Neural cell (in vitro differentiated cells): ENCODE data around the gene ATXN3.

Experiments used
- CTCF ChIP-seq: fragments of 450-650 bp; IDR thresholded peaks from 2 replicates; pipeline ENCODE4 v1.5.1; 2014; ENCODE audit warnings: antibody characterized with exemption, mild to moderate bottlenecking, moderate library complexity; ENCODE audit not compliant: poor library complexity, severe bottlenecking
- EP300 ChIP-seq: fragments of 450-650 bp; conservative IDR thresholded peaks from 2 replicates; pipeline ENCODE4 v1.6.1; 2014; ENCODE audit warnings: antibody characterized with exemption, mild to moderate bottlenecking, moderate library complexity; ENCODE audit not compliant: poor library complexity, severe bottlenecking
- EZH2 ChIP-seq: fragments of 200-600, 300-800 bp; shearing (Covaris generic), sonication (generic); IDR thresholded peaks from 2 replicates; pipeline ENCODE4 v1.6.1; 2014; ENCODE audit warnings: antibody characterized with exemption, low read length, borderline replicate concordance, mild to moderate bottlenecking; ENCODE audit not compliant: insufficient read depth, poor library complexity, severe bottlenecking
- MXI1 ChIP-seq: fragments of 450-650 bp; conservative IDR thresholded peaks from 2 replicates; pipeline ENCODE4 v1.6.1; 2014; ENCODE audit warnings: antibody characterized with exemption, mild to moderate bottlenecking; ENCODE audit not compliant: poor library complexity, severe bottlenecking
- REST ChIP-seq: IDR thresholded peaks from 2 replicates; pipeline ENCODE4 v1.6.1; 2012; ENCODE audit warnings: borderline replicate concordance
- SMC3 ChIP-seq: fragments of 450-650 bp; conservative IDR thresholded peaks from 2 replicates; pipeline ENCODE4 v1.6.1; 2014; ENCODE audit warnings: antibody characterized with exemption, mild to moderate bottlenecking, moderate library complexity; ENCODE audit not compliant: poor library complexity
- TAF1 ChIP-seq: IDR thresholded peaks from 2 replicates; pipeline ENCODE4 v1.6.1; 2012; ENCODE audit warnings: low read depth

- TF ChIP-seq EZH2 (no peak), REST (peak; percentile 20), SMC3 (no peak), CTCF (no peak), EP300 (no peak), MXI1 (no peak), TAF1 (no peak)
Observed at GRCh38 chr14:92121207-92121669, 14.9 kb upstream of the ATXN3 start.
